Endothelial cell of umbilical vein (primary cell): Measurements from ENCODE around the gene ENKD1. TPM values are rescaled to one million over a fixed set of nuclear protein-coding genes. Genes with fewer than 3 reads are reported as not detected.

ENCODE experiments used
- BruUV-seq: library from RNA; stranded (reverse); fragments of 400-500 nt; replicated peaks from 2 replicates; lab custom pipeline; 2021; lab: Mats Ljungman, UMichigan
- CTCF ChIA-PET: fragments of 300-600, 350-600 bp; sonication (Branson Sonifier 250); formaldehyde crosslinking; loops from one replicate; lab custom pipeline; 2021; ENCODE audit warnings: antibody characterized with exemption, inconsistent platforms; lab: Charles Lee
- POLR2A ChIA-PET: fragments of 300-600, 350-600 bp; sonication (Branson Sonifier 250); formaldehyde crosslinking; loops from one replicate; lab custom pipeline; 2021; ENCODE audit warnings: antibody characterized with exemption, inconsistent platforms; lab: Charles Lee
- DNase-seq: peaks from one replicate; pipeline ENCODE4 v3.0.0-alpha.2; 2011; ENCODE audit warnings: low read depth, low spot score
- FAIRE-seq: peaks from 2 replicates; lab custom pipeline; 2011; peaks lifted over from hg19 to GRCh38; lab: Jason Lieb, UNC
- H2AFZ ChIP-seq: 2 replicates; pipeline ENCODE4 v1.6.0; 2012; ENCODE audit warnings: low read depth, low read length, control low read depth, inconsistent platforms
- H3K27ac ChIP-seq: 2 replicates; pipeline ENCODE4 v1.5.1; 2011; ENCODE audit warnings: low read depth, mild to moderate bottlenecking, control low read depth, low read length, moderate library complexity; ENCODE audit not compliant: insufficient read depth
- H3K27me3 ChIP-seq, 2 experiments: 2 replicates each; pipeline versions ENCODE4 v1.6.0 to v1.6.1; 2011; ENCODE audit warnings: low read length in 2 of 2, mixed read lengths in 1 of 2; ENCODE audit not compliant: control insufficient read depth in 2 of 2, insufficient read depth in 2 of 2
- H3K36me3 ChIP-seq, 2 experiments: 2 replicates in 1 of 2; 3 replicates in 1 of 2; pipeline ENCODE4 v1.5.1; 2011; ENCODE audit warnings: low read length in 2 of 2, mild to moderate bottlenecking in 1 of 2, moderate library complexity in 1 of 2; ENCODE audit not compliant: control insufficient read depth in 2 of 2, insufficient read depth in 2 of 2; ENCODE audit errors: extremely low read depth in 1 of 2
- H3K4me1 ChIP-seq: 3 replicates; pipeline ENCODE4 v1.5.1; 2011; ENCODE audit warnings: mild to moderate bottlenecking, low read length; ENCODE audit not compliant: control insufficient read depth, insufficient read depth; ENCODE audit errors: extremely low read depth
- H3K4me2 ChIP-seq: 2 replicates; pipeline ENCODE4 v1.6.1; 2011; ENCODE audit warnings: low read length, control low read depth, mixed read lengths; ENCODE audit not compliant: insufficient read depth
- H3K4me3 ChIP-seq, 3 experiments: fragments of 200-600 bp in 1 of 3; sonication (generic), shearing (Covaris generic) in 1 of 3; replicated peaks in 1 of 3; 2 replicates each; pipeline ENCODE4 v1.5.1; 2011 to 2016; ENCODE audit warnings: control low read depth in 3 of 3, low read length in 3 of 3, mild to moderate bottlenecking in 2 of 3, inconsistent platforms in 1 of 3, low read depth in 1 of 3, moderate library complexity in 1 of 3; ENCODE audit not compliant: insufficient read depth in 1 of 3
- H3K79me2 ChIP-seq: 2 replicates; pipeline ENCODE4 v1.6.0; 2012; ENCODE audit warnings: low read length, inconsistent platforms; ENCODE audit not compliant: control insufficient read depth, insufficient read depth
- H3K9ac ChIP-seq: replicated peaks from 2 replicates; pipeline ENCODE3; 2011; ENCODE audit warnings: low read length, control low read depth; ENCODE audit not compliant: insufficient read depth; ENCODE audit errors: extremely low read depth
- H3K9me1 ChIP-seq: replicated peaks from 3 replicates; pipeline ENCODE4 v1.6.0; 2011; ENCODE audit warnings: mild to moderate bottlenecking, low read length; ENCODE audit not compliant: control insufficient read depth, insufficient read depth; ENCODE audit errors: extremely low read depth
- H3K9me3 ChIP-seq: replicated peaks from 2 replicates; pipeline ENCODE4 v1.5.1; 2012; ENCODE audit warnings: low read length, inconsistent platforms; ENCODE audit not compliant: control insufficient read depth, insufficient read depth
- H4K20me1 ChIP-seq: replicated peaks from 2 replicates; pipeline ENCODE3; 2011; ENCODE audit warnings: mild to moderate bottlenecking, low read length; ENCODE audit not compliant: control insufficient read depth, insufficient read depth; ENCODE audit errors: extremely low read depth
- CTCF ChIP-seq, 2 donors: IDR thresholded peaks; 1 replicate in 1 of 2; 2 replicates in 1 of 2; pipeline ENCODE4 v1.5.1; 2011; ENCODE audit warnings: low read length in 2 of 2, mild to moderate bottlenecking in 2 of 2, moderate library complexity in 2 of 2, control low read depth in 1 of 2, inconsistent platforms in 1 of 2, low read depth in 1 of 2; ENCODE audit not compliant: insufficient read depth in 1 of 2; ENCODE audit errors: extremely low read depth in 1 of 2
- EZH2 ChIP-seq: IDR thresholded peaks from 2 replicates; pipeline ENCODE4 v1.6.1; 2012; ENCODE audit warnings: borderline replicate concordance, low read depth, mild to moderate bottlenecking, moderate library complexity, low read length, inconsistent platforms; ENCODE audit not compliant: severe bottlenecking
- FOS ChIP-seq: IDR thresholded peaks from 2 replicates; pipeline ENCODE4 v1.6.1; 2011; ENCODE audit warnings: mild to moderate bottlenecking, low read length, moderate library complexity, borderline replicate concordance; ENCODE audit not compliant: insufficient read depth
- GATA2 ChIP-seq: IDR thresholded peaks from 2 replicates; pipeline ENCODE4 v1.7.0; 2011; ENCODE audit warnings: low read depth, mild to moderate bottlenecking, moderate library complexity, mixed read lengths, low read length; ENCODE audit not compliant: insufficient read length, insufficient read depth
- JUN ChIP-seq: IDR thresholded peaks from 2 replicates; pipeline ENCODE4 v1.6.1; 2011; ENCODE audit warnings: borderline replicate concordance, low read depth; ENCODE audit not compliant: insufficient read length, insufficient read depth
- POLR2AphosphoS5 ChIP-seq: IDR thresholded peaks from 2 replicates; pipeline ENCODE4 v1.6.1; 2012; ENCODE audit warnings: low read depth, mild to moderate bottlenecking, control low read depth, low read length, moderate library complexity; ENCODE audit not compliant: insufficient read depth
- dilution Hi-C: fragments of 300-500 bp; cut with MboI; formaldehyde crosslinking; loops from one replicate; pipeline ENCODE4 v1.15.0; 2019; ENCODE audit warnings: low sequenced_read_pairs; ENCODE audit not compliant: extremely low pct_ligation_motif_present
- intact Hi-C: fragments of 100-400 bp; cut with micrococcal nuclease; formaldehyde crosslinking; loops from one replicate; pipeline ENCODE4 v1.10.0; 2022
- polyA plus RNA-seq, 4 experiments: library from polyadenylated mRNA; depleted of rRNA in 3 of 4; stranded (reverse) in 3 of 4; unstranded in 1 of 4; fragments of >200 nt; gene quantifications; 2 replicates each; pipeline versions ENCODE4 v1.2.1 to v1.2.3, GENCODE V29; 2011 to 2012; ENCODE audit warnings: missing spikeins in 1 of 4
- total RNA-seq: library from RNA; stranded (reverse); gene quantifications from 2 replicates; pipeline ENCODE4 v1.2.3, GENCODE V29; 2021
- TF ChIP-seq, protein P1 (sequence below): IDR thresholded peaks from 2 replicates; pipeline ENCODE4 v1.6.1; 2011; ENCODE audit not compliant: insufficient read depth, insufficient read length

The ENKD1 gene
- total and polyA plus RNA-seq, 2 donors (not counting 3 experiments of a cell fraction or from before 2014, with no cell fraction given) = 16.7 to 17.3 TPM

GRCh38 chr16:67714522-67714921, 48.0 kb upstream of the ENKD1 start:
- no peaks in the 10 kb centered on the region for H3K27me3 ChIP-seq
- no peak overlapping the region for H3K27ac ChIP-seq
- FAIRE-seq (no peak), DNase-seq (no peak)
- H3K4me3 ChIP-seq = no peak overlapping the region
- no peak overlapping the region for H2AFZ ChIP-seq
- no peaks in the 10 kb centered on the region for H3K9me1 ChIP-seq
- POLR2A ChIA-PET = interaction anchor here (0.7 kb wide), 1 partner anchor 404 kb away, joined by 3 read pairs; no protein-coding TSS in a partner anchor
- intact Hi-C loops (no loop called here), dilution Hi-C loops (no loop called here)
- CTCF ChIA-PET = interaction anchor here (1.0 to 1.3 kb wide), 2 partner anchors 102 to 193 kb away, joined by 3 to 4 read pairs; no protein-coding TSS in a partner anchor
- H4K20me1 ChIP-seq = peaks cover 8% of the 10 kb centered on the region
- H3K79me2 ChIP-seq = peaks cover 84% of the 10 kb centered on the region
- peaks cover 11% of the 10 kb centered on the region for H3K4me1 ChIP-seq
- H3K36me3 ChIP-seq = peaks cover 0 to 2% of the 10 kb centered on the region in 2 experiments
- BruUV-seq = no TSS peak
- no peak overlapping the region for H3K4me2 ChIP-seq
- H3K9me3 ChIP-seq = no peaks in the 10 kb centered on the region
- no peak overlapping the region for H3K9ac ChIP-seq
- TF ChIP-seq, protein P1, sequence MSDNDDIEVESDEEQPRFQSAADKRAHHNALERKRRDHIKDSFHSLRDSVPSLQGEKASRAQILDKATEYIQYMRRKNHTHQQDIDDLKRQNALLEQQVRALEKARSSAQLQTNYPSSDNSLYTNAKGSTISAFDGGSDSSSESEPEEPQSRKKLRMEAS = no peak
- no peak for TF ChIP-seq FOS
- TF ChIP-seq JUN = no peak
- TF ChIP-seq POLR2AphosphoS5 = no peak
- no peak for TF ChIP-seq EZH2
- no peak for TF ChIP-seq GATA2
- no peak for TF ChIP-seq CTCF (IDR thresholded peaks at IDR 0.05; ENCODE audit: extremely low read depth in 1 of 2, insufficient read depth in 1 of 2, low read depth in 1 of 2, low read length in 2 of 2)
